ENCODE data around the gene KIAA0930.

Gene KIAA0930

DNA sequence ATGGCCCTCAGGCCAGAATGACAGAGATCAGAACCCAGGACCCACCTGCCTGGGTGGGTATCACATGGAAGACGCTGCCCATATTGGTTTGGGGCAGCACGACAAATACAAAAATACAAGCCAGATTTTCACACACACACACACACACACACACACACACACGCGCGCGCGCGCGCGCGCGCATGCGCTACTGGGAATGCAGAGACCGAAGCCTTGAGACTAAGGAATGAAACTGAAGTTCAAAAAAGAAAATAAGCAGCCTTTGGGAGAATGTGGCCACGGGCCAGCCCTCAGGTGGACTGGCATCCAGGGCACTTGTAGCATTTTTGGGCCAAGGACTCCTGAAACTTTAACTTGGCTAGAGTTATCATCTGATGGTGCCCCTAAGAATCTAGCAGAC lies 98.3 kb downstream of the KIAA0930 start:
- H3K4me3 ChIP-seq (ENCODE audit: control insufficient read depth, low read depth, low read length), result no peak overlapping the region
- TF ChIP-seq, protein P1, sequence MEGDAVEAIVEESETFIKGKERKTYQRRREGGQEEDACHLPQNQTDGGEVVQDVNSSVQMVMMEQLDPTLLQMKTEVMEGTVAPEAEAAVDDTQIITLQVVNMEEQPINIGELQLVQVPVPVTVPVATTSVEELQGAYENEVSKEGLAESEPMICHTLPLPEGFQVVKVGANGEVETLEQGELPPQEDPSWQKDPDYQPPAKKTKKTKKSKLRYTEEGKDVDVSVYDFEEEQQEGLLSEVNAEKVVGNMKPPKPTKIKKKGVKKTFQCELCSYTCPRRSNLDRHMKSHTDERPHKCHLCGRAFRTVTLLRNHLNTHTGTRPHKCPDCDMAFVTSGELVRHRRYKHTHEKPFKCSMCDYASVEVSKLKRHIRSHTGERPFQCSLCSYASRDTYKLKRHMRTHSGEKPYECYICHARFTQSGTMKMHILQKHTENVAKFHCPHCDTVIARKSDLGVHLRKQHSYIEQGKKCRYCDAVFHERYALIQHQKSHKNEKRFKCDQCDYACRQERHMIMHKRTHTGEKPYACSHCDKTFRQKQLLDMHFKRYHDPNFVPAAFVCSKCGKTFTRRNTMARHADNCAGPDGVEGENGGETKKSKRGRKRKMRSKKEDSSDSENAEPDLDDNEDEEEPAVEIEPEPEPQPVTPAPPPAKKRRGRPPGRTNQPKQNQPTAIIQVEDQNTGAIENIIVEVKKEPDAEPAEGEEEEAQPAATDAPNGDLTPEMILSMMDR (conservative IDR thresholded peaks at IDR 0.05; ENCODE audit: control insufficient read depth, insufficient read depth, low read depth, low read length), result no peak
- DNase-seq (ENCODE audit: low read depth), result no peak

All from fibroblast of mammary gland (primary cell).